Gastrocnemius medialis (tissue), 4 donors: ENCODE data around the gene ELANE. TPM values are rescaled to one million over a fixed set of nuclear protein-coding genes. Genes with fewer than 3 reads are reported as not detected.

Experiments used
- ATAC-seq, 2 donors: fragments of 150-250 bp; one replicate each; pipeline ENCODE4 v1.9.1; 2016
- DNase-seq, 2 donors: peaks; one replicate each; pipeline ENCODE4 v3.0.0-alpha.2; 2019
- H3K27ac ChIP-seq, 4 donors: fragments of 200-600 bp; sonication (generic); 1 replicate in 1 of 4; 2 replicates in 3 of 4; pipeline ENCODE4 v1.5.1; 2016 to 2018; ENCODE audit warnings: mild to moderate bottlenecking in 2 of 4, moderate library complexity in 1 of 4
- H3K27me3 ChIP-seq, 3 donors: fragments of 200-600 bp; sonication (generic) in 2 of 3; 1 replicate in 1 of 3; 2 replicates in 2 of 3; pipeline versions ENCODE4 v1.5.1 to v1.6.0; 2016 to 2019; ENCODE audit warnings: mild to moderate bottlenecking in 1 of 3, moderate library complexity in 1 of 3
- H3K36me3 ChIP-seq, 2 donors: fragments of 200-600 bp; sonication (generic) in 1 of 2; one replicate each; pipeline ENCODE4 v1.5.1; 2017 to 2018
- H3K4me1 ChIP-seq, 2 donors: fragments of 200-600 bp; sonication (generic) in 1 of 2; one replicate each; pipeline ENCODE4 v1.5.1; 2016 to 2017; ENCODE audit warnings: mild to moderate bottlenecking in 2 of 2
- H3K4me3 ChIP-seq, 4 donors: fragments of 200-600 bp; sonication (generic) in 3 of 4; 1 replicate in 1 of 4; 2 replicates in 3 of 4; pipeline ENCODE4 v1.5.1; 2016 to 2019; ENCODE audit warnings: mild to moderate bottlenecking in 2 of 4
- H3K9me3 ChIP-seq, 3 donors: fragments of 200-600 bp; sonication (generic) in 2 of 3; 1 replicate in 1 of 3; 2 replicates in 2 of 3; pipeline ENCODE4 v1.5.1; 2016 to 2019
- CTCF ChIP-seq, 5 experiments: fragments of 450-650 bp in 3 of 5; fragments of 200-600 bp in 2 of 5; sonication (generic) in 2 of 5; IDR thresholded peaks in 4 of 5; conservative IDR thresholded peaks in 1 of 5; 1 replicate in 4 of 5; 2 replicates in 1 of 5; pipeline ENCODE4 v1.5.1; 2016 to 2019; ENCODE audit warnings: antibody characterized with exemption in 5 of 5, mild to moderate bottlenecking in 3 of 5, moderate library complexity in 3 of 5
- POLR2A ChIP-seq, 2 donors: fragments of 450-650 bp; IDR thresholded peaks; one replicate each; pipeline ENCODE4 v1.6.1; 2017; ENCODE audit warnings: antibody characterized with exemption in 2 of 2, mild to moderate bottlenecking in 2 of 2, moderate library complexity in 2 of 2
- in situ Hi-C, 4 donors: fragments of 200-750 bp; cut with MboI; loops; one replicate each; pipeline versions ENCODE4 v1.15.0 to v1.8.0; 2017; ENCODE audit warnings: low sequenced_read_pairs in 4 of 4
- intact Hi-C: fragments of 100-400 bp; cut with DNase I; formaldehyde crosslinking; loops from one replicate; pipeline ENCODE4 v1.15.1; 2023; ENCODE audit warnings: low total_unique reads
- total RNA-seq, 4 donors: library from RNA; depleted of rRNA; stranded (reverse); fragments of >200 nt; gene quantifications; one replicate each; pipeline versions ENCODE4 v1.1.0 to v1.2.3, GENCODE V29; 2016

The ELANE gene
- total RNA-seq, 4 donors from 2014 or later, result 0.46 to 0.84 TPM; not detected in 2

- DNase-seq (no peak), ATAC-seq (no peak)
- Histone ChIP-seq H3K4me1 (peaks cover 7 to 11% of the 10 kb centered on the region in 2 donors), H3K27me3 (no peaks in the 10 kb centered on the region), H3K9me3 (no peaks in the 10 kb centered on the region), H3K36me3 (peaks cover 0 to 83% of the 10 kb centered on the region in 2 donors), H3K4me3 (no peak overlapping the region), H3K27ac (no peak overlapping the region)
- TF ChIP-seq POLR2A (IDR thresholded peaks at IDR 0.05) (no peak), CTCF (IDR thresholded peaks at IDR 0.05 in 4 of 5, conservative IDR thresholded peaks at IDR 0.05 in 1 of 5) (no peak)
- in situ Hi-C loops (no loop called here), intact Hi-C loops (no loop called here)
Observed at GRCh38 chr19:807627-808422, 44.3 kb upstream of the ELANE start.

- no peak for DNase-seq
- no peak for ATAC-seq
- H3K27me3 ChIP-seq, result no peaks in the 10 kb centered on the region
- H3K4me1 ChIP-seq, result peaks cover under 1 to 6% of the 10 kb centered on the region in 2 donors
- peaks cover 0 to 83% of the 10 kb centered on the region in 2 donors for H3K36me3 ChIP-seq
- no peaks in the 10 kb centered on the region for H3K9me3 ChIP-seq
- in situ Hi-C loops (no loop called here), intact Hi-C loops (no loop called here)
- no peak overlapping the region for H3K27ac ChIP-seq
- TF ChIP-seq CTCF (IDR thresholded peaks at IDR 0.05 in 4 of 5, conservative IDR thresholded peaks at IDR 0.05 in 1 of 5) (no peak), POLR2A (IDR thresholded peaks at IDR 0.05) (no peak)
- H3K4me3 ChIP-seq, result no peak overlapping the region
Observed at GRCh38 chr19:808423-808775, 43.7 kb upstream of the ELANE start.

GRCh38 chr19:810077-810855 is 41.8 kb upstream of the ELANE start:
- in situ Hi-C loops (no loop called here), intact Hi-C loops (no loop called here)
- peaks cover 0 to 67% of the 10 kb centered on the region in 2 donors for H3K36me3 ChIP-seq
- DNase-seq (no peak), ATAC-seq (no peak)
- H3K4me1 ChIP-seq, result no peaks in the 10 kb centered on the region
- H3K27me3 ChIP-seq, result no peaks in the 10 kb centered on the region
- H3K27ac ChIP-seq, result no peak overlapping the region
- no peaks in the 10 kb centered on the region for H3K9me3 ChIP-seq
- H3K4me3 ChIP-seq, result no peak overlapping the region
- TF ChIP-seq POLR2A (IDR thresholded peaks at IDR 0.05) (no peak), CTCF (IDR thresholded peaks at IDR 0.05 in 4 of 5, conservative IDR thresholded peaks at IDR 0.05 in 1 of 5) (no peak)

- Histone ChIP-seq H3K9me3 (no peaks in the 10 kb centered on the region), H3K27ac (no peak overlapping the region), H3K27me3 (no peaks in the 10 kb centered on the region), H3K4me1 (no peaks in the 10 kb centered on the region), H3K4me3 (no peak overlapping the region), H3K36me3 (peaks cover 0 to 61% of the 10 kb centered on the region in 2 donors)
- DNase-seq (no peak), ATAC-seq (no peak)
- intact Hi-C loops, result no loop called here
- in situ Hi-C loops, result no loop called here
- TF ChIP-seq POLR2A (IDR thresholded peaks at IDR 0.05) (no peak), CTCF (IDR thresholded peaks at IDR 0.05 in 4 of 5, conservative IDR thresholded peaks at IDR 0.05 in 1 of 5) (no peak)
Observed at GRCh38 chr19:810883-811489, 41.1 kb upstream of the ELANE start.
